DMS 273 (cell line): ENCODE results near the gene ZNF391.
"Not testable (repeated sequence)": the region's sequence is repeated elsewhere in the genome, so short reads cannot be mapped to it uniquely, and the experiment has no call there.

Experiments
- DNase-seq: peaks from one replicate; lab custom pipeline; 2025; ENCODE audit not compliant: unreplicated experiment; lab: John Stamatoyannopoulos, UW

The ZNF391 gene

DNA sequence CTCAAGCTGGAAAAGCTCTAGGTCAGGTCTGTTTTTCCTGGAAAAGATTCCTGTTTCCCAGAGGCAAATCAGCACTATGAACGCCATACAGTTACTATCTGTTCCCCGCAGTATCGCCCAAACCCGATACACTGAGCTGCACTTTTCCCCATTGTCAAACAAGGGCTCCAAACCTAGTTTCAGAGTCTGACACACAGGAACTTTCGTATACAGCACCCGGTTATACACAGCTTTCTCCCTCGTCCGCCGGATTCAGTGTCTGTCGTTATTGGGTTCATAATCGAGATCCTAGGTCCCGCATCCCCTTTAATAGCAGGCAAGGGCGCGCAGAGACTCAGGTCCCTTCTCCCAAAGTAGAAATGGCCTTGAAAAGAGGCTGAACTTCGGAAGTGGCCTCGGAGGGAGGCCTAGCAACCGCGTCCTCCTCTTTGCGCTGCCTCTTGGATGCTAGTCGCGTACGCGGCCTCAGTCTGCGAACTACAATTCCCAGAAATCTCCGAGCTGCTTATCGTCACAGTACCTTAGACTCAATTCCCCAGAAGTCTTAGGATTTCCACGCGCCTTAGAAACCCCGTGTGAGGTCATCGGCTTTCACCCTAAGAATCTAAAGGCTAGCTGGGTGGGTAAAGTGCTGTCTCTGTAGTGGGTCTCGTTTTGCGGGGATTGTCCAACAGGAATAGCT, 34.2 kb downstream of the ZNF391 start:
- no peak for DNase-seq

DNA sequence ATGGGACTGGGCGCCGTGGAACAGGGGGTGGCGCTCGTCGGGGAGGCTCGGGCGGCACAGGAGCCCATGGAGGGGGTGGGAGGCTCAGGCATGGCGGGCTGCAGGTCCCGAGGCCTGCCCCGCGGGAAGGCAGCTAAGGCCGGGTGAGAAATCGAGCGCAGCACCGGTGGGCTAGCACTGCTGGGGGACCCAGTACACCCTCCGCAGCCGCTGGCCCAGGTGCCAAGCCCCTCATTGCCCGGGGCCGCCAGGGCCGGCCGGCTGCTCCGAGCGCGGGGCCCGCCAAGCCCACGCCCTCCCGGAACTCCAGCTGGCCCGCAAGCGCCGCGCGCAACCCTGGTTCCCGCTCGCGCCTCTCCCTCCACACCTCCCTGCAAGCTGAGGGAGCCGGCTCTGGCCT, 36.3 kb downstream of the ZNF391 start:
- not testable (repeated sequence) for DNase-seq

DNA sequence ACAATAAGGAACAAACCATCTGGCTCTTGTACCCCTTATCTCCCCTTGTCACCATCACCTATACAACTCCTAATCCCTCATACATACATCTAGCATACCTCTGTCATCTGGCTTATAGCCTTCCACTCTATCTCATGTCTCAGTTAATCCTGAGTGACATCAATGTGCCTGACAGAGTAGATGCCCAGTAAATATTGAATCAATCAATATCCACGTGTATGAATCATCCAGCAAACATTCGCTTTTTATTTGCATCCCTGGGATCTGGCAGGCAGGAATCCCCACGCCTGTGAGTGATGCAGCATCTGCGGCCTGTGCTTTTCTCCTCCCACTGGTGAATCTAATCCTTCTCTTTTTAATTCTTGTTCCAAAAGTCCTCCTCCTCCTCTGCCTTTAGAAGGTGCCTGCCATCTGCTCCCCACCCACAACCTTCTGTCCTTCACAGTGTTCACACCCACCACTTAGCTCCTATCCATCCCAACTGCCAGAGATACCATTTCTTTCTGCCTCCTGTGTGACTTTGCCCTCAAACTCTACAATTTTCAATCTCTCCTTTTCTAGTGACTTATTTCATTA, 37.6 kb downstream of the ZNF391 start:
- DNase-seq = peak; percentile 67

DNA sequence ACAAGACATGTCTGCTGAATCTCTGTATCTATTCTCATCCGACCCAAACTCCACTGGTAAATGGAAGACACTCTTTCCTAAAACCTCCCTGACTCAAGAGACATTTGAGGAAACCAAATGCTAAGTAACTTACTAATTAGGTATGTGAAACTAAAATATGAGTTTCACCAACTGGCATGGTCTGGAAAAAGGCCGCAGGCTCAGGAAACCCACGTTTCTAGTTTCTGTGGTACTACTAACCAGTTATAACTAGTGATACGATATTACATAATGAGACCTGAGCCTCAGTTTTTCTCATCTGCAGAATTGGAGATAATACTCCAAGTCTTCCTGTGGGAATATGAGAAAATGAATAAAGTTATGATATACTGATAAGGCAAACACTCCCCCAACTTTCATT, 39.9 kb downstream of the ZNF391 start:
- DNase-seq = no peak

DNA sequence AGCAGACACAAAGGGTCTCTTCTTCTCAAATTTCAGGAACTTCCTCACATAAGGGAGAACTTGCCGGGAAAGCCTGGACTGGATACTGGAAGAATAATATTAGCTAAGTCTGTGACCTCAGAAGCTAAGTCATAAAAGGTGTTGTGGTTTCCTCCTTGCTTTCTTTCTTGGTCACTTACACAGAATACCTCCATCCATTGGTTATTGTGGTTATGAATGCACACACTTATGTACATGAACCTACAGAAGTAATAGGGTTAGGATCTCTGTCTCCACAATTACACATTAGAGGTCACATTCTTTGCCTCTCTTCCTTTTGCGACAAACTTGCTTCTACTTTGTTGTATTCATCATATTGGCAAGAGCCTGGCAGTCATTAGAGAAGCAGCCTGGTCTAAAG, 40.4 kb downstream of the ZNF391 start:
- no peak for DNase-seq

DNA sequence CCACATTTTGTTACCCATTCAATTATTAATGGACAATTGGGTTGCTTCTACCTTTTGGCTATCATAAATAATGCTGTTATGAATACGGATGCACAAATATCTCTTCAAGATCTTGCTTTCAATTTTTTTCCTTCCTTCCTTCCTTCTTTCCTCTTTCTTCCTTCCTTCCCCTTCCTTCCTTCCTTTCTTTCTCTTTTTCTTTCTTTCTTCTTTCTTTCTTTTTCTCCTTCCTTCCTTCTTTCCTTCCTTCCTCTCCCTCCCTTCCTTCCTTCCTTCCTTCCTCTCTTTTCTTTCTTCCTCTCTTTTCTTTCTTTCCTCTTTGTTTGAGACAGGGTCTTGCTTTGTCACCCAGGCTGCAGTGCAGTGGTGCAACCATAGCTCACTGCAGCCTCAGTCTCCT, 45.2 kb downstream of the ZNF391 start:
- no peak for DNase-seq

DNA sequence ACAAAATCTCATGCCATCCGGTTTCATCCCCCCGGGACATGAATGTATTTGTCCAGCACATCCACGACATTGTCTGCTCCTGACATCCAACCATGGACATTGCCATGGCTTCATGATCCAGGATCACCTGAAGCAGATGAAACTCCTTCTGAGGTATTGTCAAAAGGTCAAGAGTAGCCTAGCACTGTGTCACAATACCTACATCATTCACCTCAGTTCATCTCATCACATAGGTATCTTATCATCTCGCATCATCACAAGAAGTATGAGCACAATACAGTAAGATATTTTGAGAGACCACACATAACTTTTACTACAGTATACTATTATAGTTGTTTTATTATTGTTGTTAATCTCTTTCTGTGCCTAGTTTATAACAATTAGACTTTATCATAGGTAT, 50.8 kb downstream of the ZNF391 start:
- no peak for DNase-seq

DNA sequence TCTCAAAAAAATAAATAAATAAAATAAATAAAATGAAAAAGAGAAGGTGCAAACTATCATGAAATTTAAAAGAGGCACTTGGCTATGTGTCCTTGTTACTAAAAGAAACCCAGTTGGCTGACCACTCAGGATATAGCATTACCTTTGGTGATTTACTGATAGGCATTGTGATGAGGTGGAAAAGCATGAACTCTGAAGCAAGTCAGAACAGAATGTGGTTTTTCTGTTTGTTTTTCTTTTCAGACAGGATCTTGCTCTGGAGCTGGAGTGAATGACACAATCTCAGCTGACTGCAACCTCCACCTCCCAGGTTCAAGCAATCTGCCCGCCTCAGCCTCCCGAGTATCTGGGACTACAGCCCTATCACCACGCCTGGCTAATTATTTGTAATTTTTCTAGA, 52.4 kb downstream of the ZNF391 start:
- DNase-seq = no peak

DNA sequence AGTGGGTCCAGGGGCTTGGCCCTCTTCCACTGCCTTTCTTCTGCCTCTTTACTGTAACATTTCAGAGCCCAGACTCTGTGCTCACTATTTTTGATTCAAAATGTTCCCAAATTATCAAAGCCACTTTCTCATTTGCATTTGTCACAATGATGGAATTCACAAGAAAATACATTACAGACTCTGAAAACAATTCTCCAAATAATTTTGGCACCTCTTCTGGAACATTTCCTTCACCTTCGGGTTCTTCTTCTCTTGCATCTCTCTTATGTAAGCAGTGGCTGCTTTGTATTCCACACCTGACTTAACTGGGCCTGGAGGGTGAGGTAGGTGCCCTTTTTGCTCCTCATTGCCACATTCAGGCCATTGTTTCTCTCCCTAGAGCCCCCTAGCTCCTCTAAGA, 54.4 kb downstream of the ZNF391 start:
- DNase-seq = no peak

DNA sequence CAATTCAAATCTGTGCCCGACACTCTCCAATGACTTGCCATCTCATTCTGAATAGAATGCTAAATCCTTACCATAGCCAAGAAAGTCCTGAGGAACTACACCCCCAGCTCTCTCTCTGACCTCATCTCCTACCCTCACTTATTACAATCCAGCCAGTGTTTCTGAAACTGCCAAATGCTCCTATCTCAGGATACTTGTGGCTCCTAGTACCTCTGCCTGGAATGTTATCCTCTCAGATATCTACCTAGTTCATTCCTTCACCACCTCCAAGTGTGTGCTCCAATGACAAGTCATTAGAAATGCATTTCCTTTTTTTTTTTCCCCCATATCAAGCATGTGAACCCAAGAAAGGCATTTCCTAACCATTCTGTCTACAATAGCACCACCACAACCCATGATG, 59.9 kb downstream of the ZNF391 start:
- no peak for DNase-seq

DNA sequence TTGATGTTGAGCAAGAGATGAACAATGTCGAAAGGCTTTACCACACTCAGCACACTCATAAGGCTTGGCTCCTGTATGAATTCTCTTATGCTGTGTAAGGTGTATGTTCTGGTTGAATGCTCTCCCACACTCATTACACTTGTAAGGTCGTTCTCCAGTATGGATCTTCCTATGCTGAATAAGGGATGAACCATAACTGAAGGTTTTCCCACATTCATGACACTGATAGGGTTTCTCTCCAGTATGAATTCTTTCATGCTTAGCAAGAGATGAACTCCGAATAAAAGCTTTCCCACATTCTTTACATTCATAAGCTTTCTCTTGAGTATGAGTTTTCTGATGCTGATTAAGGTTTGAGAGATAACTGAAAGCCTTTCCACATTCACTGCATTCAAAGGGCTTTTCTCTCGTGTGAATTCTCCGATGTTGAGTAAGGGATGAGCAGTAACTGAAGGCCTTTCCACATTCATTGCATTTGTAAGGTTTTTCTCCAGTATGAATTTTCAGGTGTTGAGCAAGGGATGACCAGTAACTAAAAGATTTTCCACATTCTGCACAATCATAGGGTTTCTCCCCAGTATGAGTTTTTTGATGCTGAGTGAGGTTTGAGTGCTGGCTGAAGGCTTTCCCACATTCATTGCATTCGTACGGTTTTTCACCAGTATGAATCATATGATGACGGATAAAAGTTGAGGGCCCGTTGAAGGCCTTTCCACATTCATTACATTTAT, 63.3 kb downstream of the ZNF391 start:
- DNase-seq = peak; percentile 13

DNA sequence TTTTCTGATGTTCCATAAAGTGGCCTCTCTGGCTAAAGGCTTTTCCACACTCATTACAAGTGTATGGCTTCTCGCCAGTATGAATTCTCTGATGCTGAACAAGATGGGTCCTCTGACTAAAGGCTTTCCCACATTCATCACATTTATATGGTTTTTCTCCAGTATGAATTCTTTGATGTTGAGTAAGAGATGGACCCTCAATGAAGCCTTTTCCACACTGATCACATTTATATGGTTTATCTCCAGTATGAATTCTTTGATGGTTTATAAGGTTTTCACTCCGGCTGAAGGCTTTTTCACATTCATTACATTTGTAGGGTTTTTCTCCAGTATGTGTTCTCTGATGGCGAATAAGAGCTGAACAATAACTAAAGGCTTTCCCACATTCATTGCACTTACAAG, 63.9 kb downstream of the ZNF391 start:
- DNase-seq = peak; percentile 38
